ENCODE measurements around the gene FRS2.

DNA sequence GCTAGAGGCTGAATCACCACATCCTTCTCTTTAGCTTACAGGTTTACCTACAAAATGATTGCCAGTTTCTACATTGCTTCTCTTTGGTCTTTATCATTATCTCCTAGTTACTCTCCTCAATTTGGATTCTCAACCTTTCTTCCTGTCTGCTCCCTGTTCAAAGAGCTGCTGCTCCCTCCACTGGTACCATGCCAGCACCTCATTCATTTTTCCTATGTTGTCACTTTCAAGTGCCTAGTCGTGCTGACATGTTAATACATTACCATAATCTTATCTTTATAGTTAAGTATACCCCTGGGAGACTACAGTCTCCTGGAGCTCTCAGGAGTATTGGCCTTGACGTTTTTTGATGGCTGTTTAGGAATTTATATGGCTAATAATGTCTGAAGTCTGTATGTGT, 14.2 kb downstream of the FRS2 start:
- TF ChIP-seq, protein P1, sequence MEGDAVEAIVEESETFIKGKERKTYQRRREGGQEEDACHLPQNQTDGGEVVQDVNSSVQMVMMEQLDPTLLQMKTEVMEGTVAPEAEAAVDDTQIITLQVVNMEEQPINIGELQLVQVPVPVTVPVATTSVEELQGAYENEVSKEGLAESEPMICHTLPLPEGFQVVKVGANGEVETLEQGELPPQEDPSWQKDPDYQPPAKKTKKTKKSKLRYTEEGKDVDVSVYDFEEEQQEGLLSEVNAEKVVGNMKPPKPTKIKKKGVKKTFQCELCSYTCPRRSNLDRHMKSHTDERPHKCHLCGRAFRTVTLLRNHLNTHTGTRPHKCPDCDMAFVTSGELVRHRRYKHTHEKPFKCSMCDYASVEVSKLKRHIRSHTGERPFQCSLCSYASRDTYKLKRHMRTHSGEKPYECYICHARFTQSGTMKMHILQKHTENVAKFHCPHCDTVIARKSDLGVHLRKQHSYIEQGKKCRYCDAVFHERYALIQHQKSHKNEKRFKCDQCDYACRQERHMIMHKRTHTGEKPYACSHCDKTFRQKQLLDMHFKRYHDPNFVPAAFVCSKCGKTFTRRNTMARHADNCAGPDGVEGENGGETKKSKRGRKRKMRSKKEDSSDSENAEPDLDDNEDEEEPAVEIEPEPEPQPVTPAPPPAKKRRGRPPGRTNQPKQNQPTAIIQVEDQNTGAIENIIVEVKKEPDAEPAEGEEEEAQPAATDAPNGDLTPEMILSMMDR (IDR thresholded peaks at IDR 0.05), result no peak
- TF ChIP-seq POLR2A (IDR thresholded peaks at IDR 0.05), result no peak

Data from gastroesophageal sphincter (tissue), 3 donors.